SJCRH30 (cell line): Measurements from ENCODE around the gene PNPLA7. TPM values are rescaled to one million over a fixed set of nuclear protein-coding genes. Genes with fewer than 3 reads are reported as not detected.

Experiments used
- DNase-seq, 2 experiments: peaks; one replicate each; pipeline ENCODE4 v3.0.0-alpha.2; 2015 to 2020
- H3K27ac ChIP-seq: fragments of 250-450 bp; sonication (Bioruptor Pico); 2 replicates; pipeline ENCODE4 v1.5.1; 2020; ENCODE audit warnings: mild to moderate bottlenecking, moderate library complexity
- H3K27me3 ChIP-seq: fragments of 250-450 bp; sonication (Bioruptor Pico); 2 replicates; pipeline ENCODE4 v1.5.1; 2020; ENCODE audit warnings: mild to moderate bottlenecking, moderate library complexity
- H3K36me3 ChIP-seq: fragments of 250-450 bp; sonication (Bioruptor Pico); 2 replicates; pipeline ENCODE4 v1.5.1; 2020; ENCODE audit warnings: mild to moderate bottlenecking, moderate library complexity
- H3K4me1 ChIP-seq: fragments of 250-450 bp; sonication (Bioruptor Pico); 2 replicates; pipeline ENCODE4 v1.5.1; 2020; ENCODE audit warnings: mild to moderate bottlenecking, moderate library complexity
- H3K4me3 ChIP-seq: fragments of 250-450 bp; sonication (Bioruptor Pico); 2 replicates; pipeline ENCODE4 v1.5.1; 2020; ENCODE audit warnings: mild to moderate bottlenecking, moderate library complexity
- H3K9me3 ChIP-seq: fragments of 250-450 bp; sonication (Bioruptor Pico); replicated peaks from 2 replicates; pipeline ENCODE4 v1.5.1; 2020; ENCODE audit warnings: mild to moderate bottlenecking, moderate library complexity
- total RNA-seq: library from RNA; depleted of rRNA; stranded (reverse); fragments of >200 nt; shearing (Covaris generic); gene quantifications from 2 replicates; pipeline ENCODE4 v1.2.3, GENCODE V29; 2014

Gene PNPLA7
- total RNA-seq, 1 experiment from 2014 or later, result 0.14 TPM

GRCh38 chr9:137449931-137450538, 100.2 kb downstream of the PNPLA7 start:
- Histone ChIP-seq H3K27ac (no peak overlapping the region), H3K4me3 (no peak overlapping the region), H3K36me3 (peaks cover 34% of the 10 kb centered on the region), H3K9me3 (no peaks in the 10 kb centered on the region), H3K4me1 (peaks cover 5% of the 10 kb centered on the region), H3K27me3 (no peaks in the 10 kb centered on the region)
- DNase-seq, result no peak

DNA sequence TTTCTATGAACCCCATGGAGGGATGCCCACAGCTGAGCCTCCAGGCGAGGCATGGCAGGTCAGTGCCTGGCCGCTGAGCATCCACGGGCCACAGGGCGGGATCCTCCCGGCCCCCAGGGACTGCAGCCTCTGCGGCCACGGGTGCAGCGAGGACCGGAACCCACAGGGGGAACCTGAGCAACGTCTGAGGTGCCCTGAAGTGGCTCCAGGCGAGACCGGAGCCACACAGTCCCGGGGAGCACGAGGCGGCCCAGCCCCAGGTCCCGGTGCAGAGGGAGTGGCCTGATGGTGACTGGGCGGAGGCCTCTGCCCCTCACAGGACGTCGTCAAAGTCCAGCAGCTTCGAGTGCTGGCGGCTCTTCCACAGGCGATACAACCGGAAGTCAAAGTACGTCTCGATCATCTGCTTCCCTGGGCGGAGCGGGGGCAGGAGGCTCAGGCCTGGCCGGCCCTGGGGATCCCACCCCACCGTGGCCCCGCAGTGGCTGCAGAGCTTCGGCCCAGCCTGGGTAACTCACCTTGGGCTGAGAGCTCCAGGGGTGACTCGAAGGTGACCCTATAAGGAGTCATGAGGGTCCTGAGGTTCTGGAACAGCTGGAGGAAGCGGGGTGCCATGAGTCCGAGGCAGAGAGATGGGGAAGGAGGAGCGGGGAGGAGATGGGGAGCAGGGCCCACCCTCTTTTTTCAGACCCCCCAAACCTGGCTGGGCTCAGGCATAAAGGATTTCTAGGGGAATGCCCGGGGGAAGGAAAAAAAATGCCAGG, 100.9 kb downstream of the PNPLA7 start:
- no peaks in the 10 kb centered on the region for H3K9me3 ChIP-seq
- H3K4me3 ChIP-seq, result no peak overlapping the region
- H3K4me1 ChIP-seq, result peaks cover 7% of the 10 kb centered on the region
- H3K27me3 ChIP-seq, result no peaks in the 10 kb centered on the region
- peaks cover 28% of the 10 kb centered on the region for H3K36me3 ChIP-seq
- DNase-seq, result no peak
- H3K27ac ChIP-seq, result no peak overlapping the region

DNA sequence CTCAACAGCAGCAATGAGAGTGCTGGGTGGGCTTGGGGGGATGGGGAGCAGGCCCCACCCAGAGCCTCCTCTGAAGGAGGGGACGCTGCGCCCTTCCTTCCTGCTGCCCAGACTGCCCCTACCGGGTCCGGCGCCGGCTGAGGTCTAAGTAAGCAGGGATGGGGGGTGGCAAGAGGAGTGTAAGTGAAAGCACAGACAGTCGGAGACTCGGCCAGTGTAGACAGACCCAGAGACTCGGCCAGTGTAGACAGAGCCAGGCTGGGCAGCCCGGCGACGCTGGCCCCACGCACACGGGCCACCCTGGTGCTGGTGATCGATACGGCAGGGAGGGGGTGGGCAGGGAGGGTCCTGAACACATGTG, 101.6 kb downstream of the PNPLA7 start:
- Histone ChIP-seq H3K9me3 (no peaks in the 10 kb centered on the region), H3K4me1 (peaks cover 7% of the 10 kb centered on the region), H3K36me3 (peaks cover 25% of the 10 kb centered on the region), H3K27me3 (no peaks in the 10 kb centered on the region), H3K27ac (no peak overlapping the region), H3K4me3 (no peak overlapping the region)
- DNase-seq, result no peak

DNA sequence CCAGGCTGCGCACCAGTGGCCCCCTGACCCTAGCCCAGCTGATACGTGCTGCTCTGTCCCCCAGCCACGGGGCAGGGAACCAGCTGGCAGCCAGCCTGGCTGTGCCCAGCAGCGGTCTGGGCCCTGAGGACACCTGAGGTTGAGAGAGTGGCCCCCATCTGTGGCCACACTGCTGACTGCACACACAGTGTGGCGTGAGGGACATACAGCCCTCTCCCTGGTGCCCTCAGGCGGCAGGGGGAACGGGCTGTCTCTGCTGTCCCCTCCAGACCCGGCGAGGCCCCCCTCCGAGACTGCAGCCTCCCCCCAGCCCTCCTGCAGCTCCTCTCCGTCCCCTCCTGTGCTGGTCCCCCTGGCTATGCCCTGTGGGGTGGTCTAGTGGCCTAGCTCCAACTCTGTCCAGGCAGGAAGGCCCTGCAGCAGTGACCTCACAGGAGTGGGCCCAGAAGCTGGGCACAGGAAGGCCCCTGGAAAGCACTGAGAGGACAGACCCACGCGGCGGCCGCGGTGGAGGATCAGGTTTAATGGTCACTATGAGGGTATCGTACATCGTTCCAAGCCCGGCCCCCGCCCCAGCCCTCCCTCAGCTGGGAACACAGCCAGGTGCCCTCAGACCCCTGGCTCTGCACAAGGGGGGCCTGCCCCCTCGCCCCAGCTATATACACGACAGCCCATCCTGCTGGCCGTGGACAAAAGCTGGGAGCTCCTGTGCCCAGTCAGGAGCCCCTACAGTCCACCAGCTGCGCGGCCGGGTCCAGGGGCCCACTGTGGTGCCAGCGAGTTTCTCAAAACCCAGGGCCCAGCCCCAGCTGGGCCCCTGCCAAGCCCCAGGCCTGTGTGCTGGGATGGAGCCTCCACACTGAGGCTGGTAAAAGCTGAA, 102.2 kb downstream of the PNPLA7 start:
- Histone ChIP-seq H3K27ac (no peak overlapping the region), H3K9me3 (no peaks in the 10 kb centered on the region), H3K36me3 (peaks cover 18% of the 10 kb centered on the region; the same call in 1 of the 2 replicates), H3K4me1 (peaks cover 7% of the 10 kb centered on the region), H3K27me3 (no peaks in the 10 kb centered on the region), H3K4me3 (no peak overlapping the region)
- DNase-seq, result no peak

- Histone ChIP-seq H3K9me3 (0 out of 2 replicates have a peak, but pooled peaks cover 2% of the 10 kb centered on the region), H3K4me3 (no peak overlapping the region), H3K4me1 (peaks cover 10% of the 10 kb centered on the region), H3K27me3 (no peaks in the 10 kb centered on the region; the same call in 1 of the 2 replicates), H3K27ac (no peak overlapping the region), H3K36me3 (0 out of 2 replicates have a peak, but pooled peaks cover 11% of the 10 kb centered on the region)
- DNase-seq, result no peak
These were observed 103.2 kb downstream of the PNPLA7 start for GRCh38 chr9:137446851-137447471.

GRCh38 chr9:137445930-137446431, 104.2 kb downstream of the PNPLA7 start:
- no peak for DNase-seq
- H3K4me3 ChIP-seq, result no peak overlapping the region
- H3K27ac ChIP-seq, result no peak overlapping the region
- H3K36me3 ChIP-seq, result 0 out of 2 replicates have a peak, but pooled peaks cover 11% of the 10 kb centered on the region
- peaks cover 10% of the 10 kb centered on the region for H3K4me1 ChIP-seq
- 0 out of 2 replicates have a peak, but pooled peaks cover 2% of the 10 kb centered on the region for H3K9me3 ChIP-seq
- H3K27me3 ChIP-seq, result no peaks in the 10 kb centered on the region; the same call in 1 of the 2 replicates

- DNase-seq, result peak; percentile 84 to 92
- Histone ChIP-seq H3K9me3 (0 out of 2 replicates have a peak, but pooled peaks cover 2% of the 10 kb centered on the region), H3K27me3 (no peaks in the 10 kb centered on the region; the same call in 1 of the 2 replicates), H3K27ac (no peak overlapping the region), H3K4me3 (no peak overlapping the region), H3K4me1 (peaks cover 10% of the 10 kb centered on the region), H3K36me3 (0 out of 2 replicates have a peak, but pooled peaks cover 11% of the 10 kb centered on the region)
These were observed 104.9 kb downstream of the PNPLA7 start for GRCh38 chr9:137445275-137445807.

- H3K4me1 ChIP-seq, result peaks cover 10% of the 10 kb centered on the region
- H3K4me3 ChIP-seq, result no peak overlapping the region
- H3K27me3 ChIP-seq, result no peaks in the 10 kb centered on the region; the same call in 1 of the 2 replicates
- DNase-seq, result no peak
- H3K27ac ChIP-seq, result no peak overlapping the region
- H3K36me3 ChIP-seq, result 0 out of 2 replicates have a peak, but pooled peaks cover 2% of the 10 kb centered on the region
- H3K9me3 ChIP-seq, result 0 out of 2 replicates have a peak, but pooled peaks cover 2% of the 10 kb centered on the region
These were observed 106.0 kb downstream of the PNPLA7 start for GRCh38 chr9:137444106-137444790.

DNA sequence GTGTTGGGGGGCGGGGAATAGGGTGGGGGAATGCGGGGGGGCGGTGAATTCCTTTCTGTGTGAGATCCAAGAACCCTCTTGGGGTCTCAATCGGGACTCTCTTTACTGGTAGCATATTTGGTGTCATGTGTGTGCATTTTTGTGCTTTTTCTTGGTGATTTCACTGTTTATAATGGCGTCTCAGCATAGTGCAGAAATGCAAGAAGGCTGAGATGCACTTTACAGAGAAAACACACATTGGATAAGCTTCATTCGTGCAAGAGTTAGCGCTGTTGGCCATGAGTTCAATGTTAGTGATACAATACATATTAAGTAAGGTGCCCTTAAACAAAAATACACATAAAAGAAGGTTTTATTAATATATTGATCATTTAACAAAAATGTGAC, 108.3 kb downstream of the PNPLA7 start:
- H3K36me3 ChIP-seq, result no peaks in the 10 kb centered on the region
- H3K27ac ChIP-seq, result no peak overlapping the region
- H3K27me3 ChIP-seq, result no peaks in the 10 kb centered on the region; the same call in 1 of the 2 replicates
- H3K4me1 ChIP-seq, result peaks cover 10% of the 10 kb centered on the region
- no peak for DNase-seq
- H3K4me3 ChIP-seq, result no peak overlapping the region
- H3K9me3 ChIP-seq, result 0 out of 2 replicates have a peak, but pooled peaks cover 2% of the 10 kb centered on the region

DNA sequence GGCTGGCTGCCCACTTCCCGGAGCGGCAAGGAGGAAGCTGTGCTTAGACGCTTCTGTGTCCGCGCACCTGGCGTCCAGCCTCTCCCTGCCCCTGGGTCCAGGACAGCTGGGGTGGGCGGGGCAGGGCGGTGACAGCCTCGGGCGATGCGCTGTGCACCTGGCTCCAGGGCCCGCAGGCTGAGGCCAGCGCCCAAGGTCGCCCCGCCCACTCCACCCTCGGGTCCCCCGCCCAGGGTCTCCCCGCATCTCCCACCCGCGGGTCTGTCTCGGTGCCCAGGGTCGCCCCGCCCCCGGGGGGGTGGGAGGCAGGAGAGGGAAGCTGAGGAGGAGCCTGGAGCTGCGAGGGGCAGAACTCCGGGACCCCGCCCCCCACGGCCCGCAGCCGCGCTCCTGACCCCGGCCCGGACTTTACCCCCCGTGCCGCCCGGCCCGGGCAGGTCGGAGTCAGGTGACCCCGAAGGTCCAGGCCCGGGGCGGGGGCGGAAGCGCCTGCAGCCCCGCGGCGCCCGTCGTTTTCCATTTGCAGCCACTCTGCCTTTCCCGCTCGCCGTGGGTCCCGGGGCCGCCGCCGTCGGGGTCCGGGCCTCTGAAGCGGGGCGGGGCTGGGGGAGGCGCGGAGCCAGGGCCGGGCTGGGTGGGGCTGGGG, 108.8 kb downstream of the PNPLA7 start, which contains the start of gene ENTPD8:
Gene ENTPD8 (minus strand): TSS at position 69 of the 646 bp plus-strand sequence. CDS start 3,072 bp downstream, outside the sequence.
- DNase-seq, result peak; percentile 82 to 84
- H3K27ac ChIP-seq, result no peak within 1 kb of the TSS
- H3K4me1 ChIP-seq, result peaks cover 11% of the 10 kb centered on the region
- H3K27me3 ChIP-seq, result no peaks in the 10 kb centered on the region; the same call in 1 of the 2 replicates
- H3K36me3 ChIP-seq, result no peaks in the 10 kb centered on the region
- H3K4me3 ChIP-seq, result peak within 1 kb of the TSS; percentile 24
- 0 out of 2 replicates have a peak, but pooled peaks cover 2% of the 10 kb centered on the region for H3K9me3 ChIP-seq

DNA sequence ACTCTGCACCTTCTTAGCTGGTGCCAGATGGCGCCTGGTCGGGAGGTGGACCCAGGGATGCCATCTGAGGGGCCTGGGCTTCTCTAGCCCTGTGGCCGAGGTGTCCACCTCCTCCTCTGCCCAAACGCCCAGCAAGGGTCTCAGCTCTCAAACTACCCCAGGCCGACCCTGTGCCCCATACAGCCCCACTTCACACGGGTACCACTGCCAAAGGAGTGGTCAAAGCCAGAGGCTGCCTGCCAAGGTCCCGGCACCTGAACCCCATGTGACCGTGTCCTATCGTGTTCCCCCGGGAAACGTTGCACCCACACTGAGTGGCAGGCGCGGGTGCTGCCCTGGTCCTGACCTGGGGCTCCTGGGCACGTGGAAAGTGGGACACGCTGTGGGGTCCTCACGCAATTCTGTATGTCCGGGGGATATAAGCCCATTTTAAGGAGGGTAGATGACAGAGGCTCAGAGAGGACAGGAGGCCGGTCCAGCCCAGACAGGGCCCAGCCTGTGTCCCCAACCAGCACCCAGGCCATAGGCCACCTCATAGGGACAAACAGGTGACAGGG, 111.0 kb downstream of the PNPLA7 start:
- Histone ChIP-seq H3K9me3 (0 out of 2 replicates have a peak, but pooled peaks cover 2% of the 10 kb centered on the region), H3K36me3 (no peaks in the 10 kb centered on the region), H3K4me1 (peaks cover 13% of the 10 kb centered on the region), H3K27me3 (peaks cover 5% of the 10 kb centered on the region), H3K27ac (no peak overlapping the region), H3K4me3 (no peak overlapping the region)
- no peak for DNase-seq

DNA sequence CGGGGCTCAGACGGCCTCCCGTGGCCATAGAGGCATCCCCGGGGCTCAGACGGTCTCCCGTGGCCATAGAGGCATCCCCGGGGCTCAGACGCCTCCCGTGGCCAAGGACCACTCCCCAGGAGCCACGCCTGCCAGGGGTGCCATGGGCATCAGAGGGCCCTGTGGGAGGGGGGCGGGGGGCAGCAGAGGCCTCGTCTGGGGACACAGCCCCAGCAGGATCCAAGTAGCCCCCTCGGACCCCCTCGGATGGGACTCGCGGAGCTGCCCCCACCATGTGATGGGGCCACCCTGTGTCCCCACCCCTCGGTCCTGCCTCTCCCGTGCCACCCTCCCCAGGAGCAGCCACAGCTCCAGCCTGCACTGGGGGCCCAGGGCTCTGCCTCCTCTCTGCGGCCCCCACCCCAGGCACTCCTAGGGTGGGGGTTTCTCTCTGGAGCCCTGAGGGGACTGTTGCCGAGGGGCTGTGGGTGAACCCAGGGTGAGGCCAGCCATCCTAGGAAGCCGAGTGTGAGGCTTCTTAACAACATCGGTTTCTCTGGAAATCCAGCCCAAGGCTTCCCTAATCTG, 111.5 kb downstream of the PNPLA7 start:
- H3K27ac ChIP-seq, result no peak overlapping the region
- no peak overlapping the region for H3K4me3 ChIP-seq
- H3K36me3 ChIP-seq, result no peaks in the 10 kb centered on the region
- peaks cover 13% of the 10 kb centered on the region for H3K4me1 ChIP-seq
- DNase-seq, result no peak
- 0 out of 2 replicates have a peak, but pooled peaks cover 2% of the 10 kb centered on the region for H3K9me3 ChIP-seq
- peaks cover 11% of the 10 kb centered on the region for H3K27me3 ChIP-seq
